Jurkat, Clone E6-1 (cell line): Measurements from ENCODE around the gene LY6G6F.

Source experiments
- DNase-seq: peaks from one replicate; pipeline ENCODE4 v3.0.0-alpha.2; 2011; ENCODE audit warnings: low read depth, low spot score
- H3K4me3 ChIP-seq: 2 replicates; pipeline ENCODE4 v1.5.1; 2011; ENCODE audit warnings: mild to moderate bottlenecking, low read length, control low read depth, moderate library complexity

LY6G6F gene

DNA sequence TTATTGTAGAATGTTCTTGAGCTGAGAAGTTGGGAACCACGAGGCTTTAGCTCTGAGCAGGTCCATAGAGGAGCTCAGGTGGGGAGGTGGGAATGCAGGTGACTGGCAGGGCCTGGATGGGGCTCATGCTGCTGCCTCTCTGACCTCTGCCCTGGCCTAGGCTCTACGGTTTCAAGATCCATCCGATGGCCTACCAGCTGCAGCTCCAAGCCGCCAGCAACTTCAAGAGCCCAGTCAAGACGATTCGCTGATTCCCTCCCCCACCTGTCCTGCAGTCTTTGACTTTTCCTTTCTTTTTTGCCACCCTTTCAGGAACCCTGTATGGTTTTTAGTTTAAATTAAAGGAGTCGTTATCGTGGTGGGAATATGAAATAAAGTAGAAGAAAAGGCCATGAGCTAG lies 37.0 kb upstream of the LY6G6F start, which contains the start of gene LY6G5B:
TSS of gene LY6G5B (plus strand) at position 301 of the 400 bp plus-strand sequence. CDS start 975 bp downstream, outside the sequence.
- DNase-seq, result no peak
- H3K4me3 ChIP-seq, result no peak within 1 kb of the TSS

- H3K4me3 ChIP-seq, result no peak overlapping the region
- DNase-seq, result no peak
Observed at GRCh38 chr6:31676322-31676903, 30.3 kb upstream of the LY6G6F start.

DNA sequence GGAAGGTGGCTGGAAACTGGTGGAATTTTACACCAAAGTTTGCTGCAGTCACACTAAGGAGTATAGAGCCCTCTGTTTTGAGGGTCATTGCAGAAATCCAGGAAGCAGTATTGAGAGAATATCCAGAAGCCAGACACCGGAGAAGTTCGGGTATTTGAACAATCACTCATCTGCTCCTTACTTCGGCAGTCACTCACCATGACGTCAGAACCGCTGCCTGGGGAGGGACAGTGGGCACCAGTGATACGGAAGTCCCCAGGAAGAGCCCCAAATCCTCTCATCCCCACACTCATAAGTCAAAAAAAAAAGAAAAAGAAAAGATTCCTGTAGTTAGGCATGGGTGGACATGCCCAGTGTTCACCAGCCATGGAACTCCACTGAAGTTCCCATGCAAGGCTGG lies 29.8 kb upstream of the LY6G6F start:
- no peak overlapping the region for H3K4me3 ChIP-seq
- DNase-seq, result no peak

- no peak overlapping the region for H3K4me3 ChIP-seq
- DNase-seq, result no peak
Observed at GRCh38 chr6:31677955-31678354, 28.7 kb upstream of the LY6G6F start.

DNA sequence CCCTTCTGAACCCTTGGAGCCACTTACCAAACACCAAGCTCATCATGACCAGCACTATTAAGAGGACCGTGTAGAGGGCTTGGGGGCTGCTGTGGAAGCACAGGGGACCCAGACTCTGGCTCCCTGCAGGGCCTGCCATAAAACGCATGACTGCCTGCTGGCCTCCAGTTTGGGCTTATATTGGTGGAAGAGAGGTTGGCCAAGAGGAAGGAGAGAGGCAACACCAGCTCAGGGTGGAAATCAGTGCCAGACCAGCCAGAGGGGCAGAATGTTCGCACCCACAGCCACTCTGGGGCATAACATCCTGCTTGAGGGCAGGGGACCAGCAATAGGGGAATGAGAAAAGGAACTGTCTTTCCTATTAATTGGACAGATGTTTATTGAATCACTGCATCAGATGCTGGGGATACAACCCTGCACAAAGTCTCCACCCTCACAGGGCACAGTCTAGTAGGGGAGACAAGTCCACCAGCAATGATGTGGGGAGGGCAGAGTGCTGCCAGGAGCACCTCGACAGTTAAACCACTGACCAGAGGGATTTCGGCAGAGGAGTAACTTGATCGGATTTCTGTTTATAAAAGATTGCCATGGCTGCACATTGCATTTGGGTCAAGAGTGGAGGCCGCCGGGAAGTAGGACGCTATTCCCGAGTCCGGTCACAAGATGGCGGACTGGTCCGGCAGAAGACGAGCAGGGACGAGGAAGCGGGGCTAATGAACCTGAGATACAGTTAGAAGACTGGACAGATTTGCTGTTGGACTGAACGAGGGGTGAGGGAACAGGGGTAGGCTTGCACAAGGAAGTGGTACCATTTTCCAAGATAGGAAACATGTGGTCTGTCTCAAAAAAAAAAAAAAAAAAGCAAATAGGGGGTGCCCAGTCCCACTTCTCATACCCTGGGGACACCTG lies 26.2 kb upstream of the LY6G6F start, which contains the start of gene LY6G5C:
TSS of gene LY6G5C (minus strand) at position 842 of the 909 bp plus-strand sequence. CDS start at position 148, 694 bp downstream.
- H3K4me3 ChIP-seq, result no peak within 1 kb of the TSS
- no peak for DNase-seq

- H3K4me3 ChIP-seq, result no peak overlapping the region
- DNase-seq, result no peak
Observed at GRCh38 chr6:31681135-31681671, 25.5 kb upstream of the LY6G6F start.

DNA sequence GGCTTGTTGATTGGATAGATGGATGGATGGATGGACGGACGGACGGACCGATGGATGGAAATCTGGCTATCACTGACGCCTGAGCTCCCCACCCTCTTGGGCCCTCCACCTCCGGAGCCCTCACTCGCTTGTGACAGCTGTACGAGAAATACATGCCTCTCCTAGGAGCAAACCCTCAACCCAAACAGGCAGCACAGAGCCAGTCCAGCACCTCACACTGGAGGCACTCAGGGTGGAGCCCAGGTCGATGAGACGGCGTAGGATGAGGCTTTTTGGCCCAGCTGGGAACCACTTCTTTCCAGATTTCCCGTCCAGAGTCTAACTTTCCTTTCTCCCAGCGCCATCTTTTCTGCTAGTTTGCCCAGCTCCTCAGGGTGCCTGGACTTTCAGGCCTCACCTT lies 23.1 kb upstream of the LY6G6F start:
- no peak overlapping the region for H3K4me3 ChIP-seq
- no peak for DNase-seq

DNA sequence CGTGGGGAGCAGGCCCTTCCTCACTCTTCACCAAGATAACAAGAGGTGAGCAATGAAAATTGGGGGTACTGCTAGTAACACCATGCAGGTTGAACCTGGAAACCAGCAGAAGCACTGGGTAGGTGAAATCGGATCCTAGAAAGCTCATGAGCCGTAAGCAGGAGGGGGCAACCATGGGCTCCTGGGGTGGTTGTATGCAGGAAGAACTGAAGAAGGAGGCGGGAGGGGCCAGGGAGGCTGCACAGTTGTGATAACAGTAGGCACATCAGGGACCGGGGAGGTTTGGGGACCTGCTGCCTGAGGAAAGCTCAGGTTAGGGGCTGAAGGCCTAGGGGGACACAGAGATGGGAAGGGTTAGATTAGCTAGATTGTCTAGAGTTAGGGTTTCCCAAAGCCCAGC lies 20.2 kb upstream of the LY6G6F start:
- no peak overlapping the region for H3K4me3 ChIP-seq
- DNase-seq, result no peak

- no peak overlapping the region for H3K4me3 ChIP-seq
- no peak for DNase-seq
Observed at GRCh38 chr6:31687321-31687720, 19.3 kb upstream of the LY6G6F start.

DNA sequence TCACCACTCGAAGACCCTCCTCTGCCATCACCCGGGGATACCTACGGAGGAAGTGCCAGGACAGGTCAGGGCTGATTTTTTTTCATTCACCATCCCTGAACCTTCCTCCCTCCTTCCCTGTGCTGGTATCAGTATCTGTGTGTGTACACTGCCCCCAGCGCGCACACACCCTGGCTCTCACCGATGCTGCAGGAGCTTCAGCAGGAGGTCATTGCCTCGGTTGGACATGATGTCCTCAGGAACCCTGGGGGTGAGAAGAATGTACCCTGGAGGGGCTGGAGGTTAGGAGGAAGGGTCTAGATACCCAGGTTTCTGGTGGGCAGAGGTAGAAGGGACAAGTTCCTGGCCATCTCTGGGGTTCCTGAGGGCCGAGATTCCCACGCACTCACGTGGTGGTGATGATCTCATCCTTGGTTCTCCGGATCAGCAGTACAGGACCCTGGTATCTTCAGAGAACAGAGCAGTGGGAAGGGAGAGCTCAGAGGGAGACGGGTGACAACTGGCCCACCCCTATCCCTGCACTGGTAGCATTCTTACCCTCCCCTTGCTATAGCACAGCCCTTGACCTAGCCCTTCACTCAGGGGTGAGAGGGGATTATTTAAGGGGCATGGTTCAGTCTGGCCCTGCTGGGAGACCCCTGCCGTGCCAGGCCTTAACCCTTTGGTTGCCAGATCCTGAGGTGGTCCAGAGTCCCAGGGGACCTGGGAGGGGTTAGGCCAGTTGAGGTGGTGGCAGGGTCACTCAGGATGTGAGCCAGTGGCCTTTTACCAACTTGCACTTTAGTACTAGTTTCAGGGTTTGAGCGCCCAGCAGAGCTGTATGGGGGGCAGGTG lies 18.6 kb upstream of the LY6G6F start:
- DNase-seq, result no peak
- no peak overlapping the region for H3K4me3 ChIP-seq

- DNase-seq, result no peak
- no peak overlapping the region for H3K4me3 ChIP-seq
Observed at GRCh38 chr6:31689249-31690110, 17.2 kb upstream of the LY6G6F start.

- no peak overlapping the region for H3K4me3 ChIP-seq
- no peak for DNase-seq
Observed at GRCh38 chr6:31690231-31691077, 16.2 kb upstream of the LY6G6F start.

GRCh38 chr6:31691078-31691463 lies 15.6 kb upstream of the LY6G6F start:
- DNase-seq, result no peak

GRCh38 chr6:31691564-31692108 lies 15.0 kb upstream of the LY6G6F start:
- no peak overlapping the region for H3K4me3 ChIP-seq
- DNase-seq, result no peak

More at GRCh38 chr6:31691078-31691463, 15.6 kb upstream of the LY6G6F start:
- no peak overlapping the region for H3K4me3 ChIP-seq

GRCh38 chr6:31692353-31692752 lies 14.3 kb upstream of the LY6G6F start:
- H3K4me3 ChIP-seq, result no peak overlapping the region
- no peak for DNase-seq

DNA sequence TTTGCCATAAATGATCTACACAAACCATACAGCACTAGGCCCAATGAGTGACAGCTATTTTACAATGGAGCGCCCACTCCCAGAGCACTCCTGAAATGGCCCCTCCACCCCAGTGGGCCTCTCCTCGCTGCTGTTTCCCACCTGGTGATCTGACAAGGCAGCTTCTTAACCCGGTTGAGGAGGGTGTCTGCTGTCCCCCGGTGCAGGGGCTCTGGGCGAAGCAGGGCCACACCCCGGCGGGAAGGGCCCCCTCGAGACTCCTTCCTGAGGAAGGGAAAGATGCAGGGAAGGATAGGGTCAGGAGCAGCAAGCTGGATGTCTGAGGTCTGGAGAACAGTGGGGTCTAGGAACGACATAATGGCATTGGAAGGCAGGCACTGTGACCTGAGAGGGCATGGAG lies 13.8 kb upstream of the LY6G6F start:
- no peak overlapping the region for H3K4me3 ChIP-seq
- no peak for DNase-seq

DNA sequence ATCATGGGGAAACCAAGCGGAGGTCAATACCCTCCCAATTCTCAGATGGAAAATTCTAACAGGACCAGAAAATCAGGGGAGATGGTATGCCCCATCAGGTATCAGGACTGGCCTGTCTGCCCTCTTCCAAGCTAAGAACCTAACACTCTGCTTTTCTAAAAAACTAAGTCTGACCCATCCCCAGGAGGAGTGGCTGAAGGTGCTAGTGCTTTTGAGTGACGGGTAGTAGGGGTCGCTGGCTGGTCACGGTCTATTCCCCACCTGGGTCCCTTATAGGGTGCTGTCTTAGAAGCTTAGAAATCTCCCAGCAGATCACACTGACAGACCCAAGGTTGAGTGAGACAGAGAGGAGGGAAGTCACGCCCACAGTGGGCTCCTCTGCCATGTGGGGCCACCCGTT lies 13.1 kb upstream of the LY6G6F start:
- no peak overlapping the region for H3K4me3 ChIP-seq
- DNase-seq, result no peak
